ENCODE measurements around the gene KIAA1328. TPM values are rescaled to one million over a fixed set of nuclear protein-coding genes. Genes with fewer than 3 reads are reported as not detected.

KIAA1328 gene
- total RNA-seq, 1 donor from 2014 or later: 9.5 TPM

GRCh38 chr18:36830158-36830495, 1.2 kb downstream of the KIAA1328 start:
- Mint-ChIP-seq H3K9me3 (ENCODE audit: unreplicated experiment) (peaks cover 8% of the 10 kb centered on the region), H3K4me1 (ENCODE audit: low read depth, unreplicated experiment) (peaks cover 6% of the 10 kb centered on the region), H3K36me3 (ENCODE audit: unreplicated experiment) (no peaks in the 10 kb centered on the region), H3K4me3 (ENCODE audit: unreplicated experiment) (peak overlapping the region; percentile 87), H3K27ac (ENCODE audit: unreplicated experiment) (no peak overlapping the region), H3K27me3 (ENCODE audit: unreplicated experiment) (peaks cover 6% of the 10 kb centered on the region)
- no peak for DNase-seq
- no peak for TF ChIP-seq CTCF (IDR thresholded peaks at IDR 0.05; ENCODE audit: partially characterized antibody, unreplicated experiment)

GRCh38 chr18:36831139-36831538, 2.2 kb downstream of the KIAA1328 start:
- H3K27me3 Mint-ChIP-seq (ENCODE audit: unreplicated experiment): peaks cover 6% of the 10 kb centered on the region
- peaks cover 6% of the 10 kb centered on the region for H3K4me1 Mint-ChIP-seq (ENCODE audit: low read depth, unreplicated experiment)
- no peak for TF ChIP-seq CTCF (IDR thresholded peaks at IDR 0.05; ENCODE audit: partially characterized antibody, unreplicated experiment)
- no peaks in the 10 kb centered on the region for H3K36me3 Mint-ChIP-seq (ENCODE audit: unreplicated experiment)
- no peak for DNase-seq
- no peak overlapping the region for H3K4me3 Mint-ChIP-seq (ENCODE audit: unreplicated experiment)
- no peak overlapping the region for H3K27ac Mint-ChIP-seq (ENCODE audit: unreplicated experiment)
- H3K9me3 Mint-ChIP-seq (ENCODE audit: unreplicated experiment): peaks cover 8% of the 10 kb centered on the region

- TF ChIP-seq CTCF (IDR thresholded peaks at IDR 0.05; ENCODE audit: partially characterized antibody, unreplicated experiment): no peak
- Mint-ChIP-seq H3K4me3 (ENCODE audit: unreplicated experiment) (no peak overlapping the region), H3K9me3 (ENCODE audit: unreplicated experiment) (peaks cover 2% of the 10 kb centered on the region), H3K27me3 (ENCODE audit: unreplicated experiment) (peaks cover 6% of the 10 kb centered on the region), H3K4me1 (ENCODE audit: low read depth, unreplicated experiment) (no peaks in the 10 kb centered on the region), H3K27ac (ENCODE audit: unreplicated experiment) (no peak overlapping the region), H3K36me3 (ENCODE audit: unreplicated experiment) (no peaks in the 10 kb centered on the region)
- no peak for DNase-seq
These were observed 4.2 kb downstream of the KIAA1328 start for GRCh38 chr18:36833120-36833519.

GRCh38 chr18:36835927-36836326, 7.0 kb downstream of the KIAA1328 start:
- Mint-ChIP-seq H3K9me3 (ENCODE audit: unreplicated experiment) (no peaks in the 10 kb centered on the region), H3K4me3 (ENCODE audit: unreplicated experiment) (no peak overlapping the region), H3K4me1 (ENCODE audit: low read depth, unreplicated experiment) (no peaks in the 10 kb centered on the region), H3K27me3 (ENCODE audit: unreplicated experiment) (no peaks in the 10 kb centered on the region), H3K27ac (ENCODE audit: unreplicated experiment) (no peak overlapping the region), H3K36me3 (ENCODE audit: unreplicated experiment) (no peaks in the 10 kb centered on the region)
- DNase-seq: no peak
- no peak for TF ChIP-seq CTCF (IDR thresholded peaks at IDR 0.05; ENCODE audit: partially characterized antibody, unreplicated experiment)

- H3K36me3 Mint-ChIP-seq (ENCODE audit: unreplicated experiment): no peaks in the 10 kb centered on the region
- H3K4me3 Mint-ChIP-seq (ENCODE audit: unreplicated experiment): no peak overlapping the region
- DNase-seq: no peak
- H3K9me3 Mint-ChIP-seq (ENCODE audit: unreplicated experiment): no peaks in the 10 kb centered on the region
- no peaks in the 10 kb centered on the region for H3K27me3 Mint-ChIP-seq (ENCODE audit: unreplicated experiment)
- H3K4me1 Mint-ChIP-seq (ENCODE audit: low read depth, unreplicated experiment): no peaks in the 10 kb centered on the region
- no peak overlapping the region for H3K27ac Mint-ChIP-seq (ENCODE audit: unreplicated experiment)
- TF ChIP-seq CTCF (IDR thresholded peaks at IDR 0.05; ENCODE audit: partially characterized antibody, unreplicated experiment): no peak
These were observed 10.9 kb downstream of the KIAA1328 start for GRCh38 chr18:36839835-36840234.
